ENCODE results near the gene CTSA. TPM values are rescaled to one million over a fixed set of nuclear protein-coding genes. Genes with fewer than 3 reads are reported as not detected.
A peak's percentile ranks its signal among the peaks of the same experiment; 100 is the strongest.
"Not testable (repeated sequence)": the region's sequence is repeated elsewhere in the genome, so short reads cannot be mapped to it uniquely, and the experiment has no call there.

Gene CTSA
- total RNA-seq, 1 donor from 2014 or later, result 49.0 TPM

- H3K36me3 Mint-ChIP-seq (ENCODE audit: low read depth); intact Hi-C loops (cut with micrococcal nuclease); H3K4me1 Mint-ChIP-seq (ENCODE audit: low read depth); DNase-seq (ENCODE audit: low spot score); H3K9me3 Mint-ChIP-seq; H3K27ac Mint-ChIP-seq; H3K4me3 Mint-ChIP-seq (ENCODE audit: low read depth); H3K27me3 Mint-ChIP-seq (ENCODE audit: low read depth): not testable (repeated sequence)
Observed at GRCh38 chr20:45874104-45874481, 17.0 kb upstream of the CTSA start.

- Mint-ChIP-seq H3K4me3 (ENCODE audit: low read depth) (no peak overlapping the region), H3K36me3 (ENCODE audit: low read depth) (peaks cover 3% of the 10 kb centered on the region)
- intact Hi-C loops (cut with micrococcal nuclease), result no loop called here
Observed at GRCh38 chr20:45874576-45874975, 16.6 kb upstream of the CTSA start.

GRCh38 chr20:45878076-45878761 lies 12.9 kb upstream of the CTSA start:
- no peak overlapping the region for H3K27ac Mint-ChIP-seq
- no peaks in the 10 kb centered on the region for H3K27me3 Mint-ChIP-seq (ENCODE audit: low read depth)
- H3K9me3 Mint-ChIP-seq, result no peaks in the 10 kb centered on the region
- H3K36me3 Mint-ChIP-seq (ENCODE audit: low read depth), result peaks cover 20% of the 10 kb centered on the region
- intact Hi-C loops (cut with micrococcal nuclease), result no loop called here
- DNase-seq (ENCODE audit: low spot score), result no peak
- H3K4me1 Mint-ChIP-seq (ENCODE audit: low read depth), result peaks cover 23% of the 10 kb centered on the region
- H3K4me3 Mint-ChIP-seq (ENCODE audit: low read depth), result no peak overlapping the region

More at GRCh38 chr20:45874576-45874975, 16.6 kb upstream of the CTSA start:
- Mint-ChIP-seq H3K4me1 (ENCODE audit: low read depth) (peaks cover 7% of the 10 kb centered on the region), H3K9me3 (no peaks in the 10 kb centered on the region), H3K27ac (no peak overlapping the region), H3K27me3 (ENCODE audit: low read depth) (no peaks in the 10 kb centered on the region)
- DNase-seq (ENCODE audit: low spot score), result no peak

GRCh38 chr20:45880988-45881788 lies 9.9 kb upstream of the CTSA start, which contains the start of gene ZSWIM1:
ZSWIM1 (plus strand) TSS chr20:45881227; CDS start chr20:45882593, 1,366 bp downstream.
- Mint-ChIP-seq H3K27ac (peak within 1 kb of the TSS; percentile 81), H3K27me3 (ENCODE audit: low read depth) (no peaks in the 10 kb centered on the region), H3K9me3 (no peaks in the 10 kb centered on the region), H3K4me3 (ENCODE audit: low read depth) (peak within 1 kb of the TSS; percentile 95), H3K4me1 (ENCODE audit: low read depth) (peaks cover 31% of the 10 kb centered on the region), H3K36me3 (ENCODE audit: low read depth) (peaks cover 37% of the 10 kb centered on the region)
- intact Hi-C loops (cut with micrococcal nuclease), result loop anchor here (1.0 to 10.0 kb wide), 2 partner anchors 24 to 86 kb away; partner anchors contain the start of genes ACOT8, DNTTIP1, WFDC3 and ZSWIM3
- DNase-seq (ENCODE audit: low spot score), result peak; percentile 98

GRCh38 chr20:45882469-45883099 lies 8.6 kb upstream of the CTSA start:
- no peak for DNase-seq (ENCODE audit: low spot score)

GRCh38 chr20:45883100-45883469 lies 8.1 kb upstream of the CTSA start:
- Mint-ChIP-seq H3K4me3 (ENCODE audit: low read depth) (peak overlapping the region; percentile 43), H3K27ac (no peak overlapping the region), H3K4me1 (ENCODE audit: low read depth) (peaks cover 33% of the 10 kb centered on the region), H3K27me3 (ENCODE audit: low read depth) (no peaks in the 10 kb centered on the region), H3K9me3 (no peaks in the 10 kb centered on the region), H3K36me3 (ENCODE audit: low read depth) (peaks cover 41% of the 10 kb centered on the region)
- intact Hi-C loops (cut with micrococcal nuclease), result loop anchor here (10.0 kb wide), 1 partner anchor 88 kb away; the partner anchor contains the start of genes DNTTIP1 and WFDC3
- DNase-seq (ENCODE audit: low spot score), result no peak

More at GRCh38 chr20:45882469-45883099, 8.6 kb upstream of the CTSA start:
- no peak overlapping the region for H3K27ac Mint-ChIP-seq
- H3K9me3 Mint-ChIP-seq, result no peaks in the 10 kb centered on the region
- H3K4me1 Mint-ChIP-seq (ENCODE audit: low read depth), result peaks cover 33% of the 10 kb centered on the region
- H3K36me3 Mint-ChIP-seq (ENCODE audit: low read depth), result peaks cover 41% of the 10 kb centered on the region
- no peaks in the 10 kb centered on the region for H3K27me3 Mint-ChIP-seq (ENCODE audit: low read depth)
- peak overlapping the region; percentile 66 for H3K4me3 Mint-ChIP-seq (ENCODE audit: low read depth)
- intact Hi-C loops (cut with micrococcal nuclease), result loop anchor here (10.0 kb wide), 1 partner anchor 88 kb away; the partner anchor contains the start of genes DNTTIP1 and WFDC3

GRCh38 chr20:45886590-45887345 lies 4.4 kb upstream of the CTSA start:
- peaks cover 33% of the 10 kb centered on the region for H3K4me1 Mint-ChIP-seq (ENCODE audit: low read depth)
- peaks cover 32% of the 10 kb centered on the region for H3K36me3 Mint-ChIP-seq (ENCODE audit: low read depth)
- H3K27me3 Mint-ChIP-seq (ENCODE audit: low read depth), result no peaks in the 10 kb centered on the region
- H3K9me3 Mint-ChIP-seq, result no peaks in the 10 kb centered on the region
- no peak overlapping the region for H3K27ac Mint-ChIP-seq
- intact Hi-C loops (cut with micrococcal nuclease), result loop anchor here (5.0 to 10.0 kb wide), 2 partner anchors 74 to 92 kb away; partner anchors contain the start of genes DNTTIP1, UBE2C and WFDC3
- DNase-seq (ENCODE audit: low spot score), result no peak
- H3K4me3 Mint-ChIP-seq (ENCODE audit: low read depth), result no peak overlapping the region

GRCh38 chr20:45887346-45887715 lies 3.8 kb upstream of the CTSA start, which contains the start of gene SPATA25:
SPATA25 (minus strand) TSS chr20:45887622; CDS start chr20:45887590, 32 bp downstream.
- peaks cover 30% of the 10 kb centered on the region for H3K36me3 Mint-ChIP-seq (ENCODE audit: low read depth)
- no peak within 1 kb of the TSS for H3K4me3 Mint-ChIP-seq (ENCODE audit: low read depth)
- intact Hi-C loops (cut with micrococcal nuclease), result loop anchor here (5.0 to 10.0 kb wide), 2 partner anchors 75 to 93 kb away; partner anchors contain the start of genes DNTTIP1, UBE2C and WFDC3
- no peak for DNase-seq (ENCODE audit: low spot score)
- H3K27ac Mint-ChIP-seq, result no peak within 1 kb of the TSS
- peaks cover 34% of the 10 kb centered on the region for H3K4me1 Mint-ChIP-seq (ENCODE audit: low read depth)
- H3K27me3 Mint-ChIP-seq (ENCODE audit: low read depth), result no peaks in the 10 kb centered on the region
- no peaks in the 10 kb centered on the region for H3K9me3 Mint-ChIP-seq

- Mint-ChIP-seq H3K27ac (no peak overlapping the region), H3K4me3 (ENCODE audit: low read depth) (no peak overlapping the region), H3K9me3 (no peaks in the 10 kb centered on the region), H3K27me3 (ENCODE audit: low read depth) (no peaks in the 10 kb centered on the region), H3K4me1 (ENCODE audit: low read depth) (peaks cover 32% of the 10 kb centered on the region), H3K36me3 (ENCODE audit: low read depth) (peaks cover 17% of the 10 kb centered on the region)
- intact Hi-C loops (cut with micrococcal nuclease), result loop anchor here (5.0 to 10.0 kb wide), 2 partner anchors 76 to 94 kb away; partner anchors contain the start of genes DNTTIP1, UBE2C and WFDC3
- DNase-seq (ENCODE audit: low spot score), result no peak
Observed at GRCh38 chr20:45888681-45889080, 2.5 kb upstream of the CTSA start.

- peaks cover 13% of the 10 kb centered on the region for H3K36me3 Mint-ChIP-seq (ENCODE audit: low read depth)
- H3K4me1 Mint-ChIP-seq (ENCODE audit: low read depth), result peaks cover 29% of the 10 kb centered on the region
- H3K9me3 Mint-ChIP-seq, result no peaks in the 10 kb centered on the region
- H3K27ac Mint-ChIP-seq, result peak overlapping the region; percentile 75
- peak overlapping the region; percentile 87 for H3K4me3 Mint-ChIP-seq (ENCODE audit: low read depth)
- no peak for DNase-seq (ENCODE audit: low spot score)
- H3K27me3 Mint-ChIP-seq (ENCODE audit: low read depth), result no peaks in the 10 kb centered on the region
- intact Hi-C loops (cut with micrococcal nuclease), result loop anchor here (2.0 to 10.0 kb wide), 2 partner anchors 44 to 84 kb away; partner anchors contain the start of genes PCIF1 and ZNF335
Observed at GRCh38 chr20:45890077-45890984, 804 bp upstream of the CTSA start.

Data from activated T-helper 2 cell treated with anti-CD3 and anti-CD28 coated beads, Interferon-gamma antibody, Interleukin-2, Interleukin-4, amounts not matched to agents 10 μg/mL and 5 μg/mL and 100 μg/mL, durations not matched to agents 14 hours and 24 hours and 36 hours (primary cell).